Esophagus squamous epithelium (tissue), 5 donors: ENCODE measurements around the gene TNRC6A. TPM values are rescaled to one million over a fixed set of nuclear protein-coding genes. Genes with fewer than 3 reads are reported as not detected.
A peak's percentile ranks its signal among the peaks of the same experiment; 100 is the strongest.

ENCODE experiments used
- DNase-seq: peaks from one replicate; lab custom pipeline; 2025; lab: John Stamatoyannopoulos, UW
- H3K27ac ChIP-seq, 4 donors: fragments of 200-600 bp; sonication (generic); one replicate each; pipeline ENCODE4 v1.5.1; 2016 to 2019; ENCODE audit warnings: mild to moderate bottlenecking in 1 of 4
- H3K27me3 ChIP-seq, 4 donors: fragments of 200-600 bp; sonication (generic); 1 replicate in 3 of 4; 2 replicates in 1 of 4; pipeline versions ENCODE4 v1.5.1 to v1.6.0; 2017 to 2021; ENCODE audit warnings: antibody characterized with exemption in 1 of 4
- H3K36me3 ChIP-seq, 3 donors: fragments of 200-600 bp; sonication (generic); one replicate each; pipeline ENCODE4 v1.5.1; 2016 to 2019
- H3K4me1 ChIP-seq, 3 donors: fragments of 200-600 bp; sonication (generic); one replicate each; pipeline ENCODE4 v1.5.1; 2017 to 2019
- H3K4me3 ChIP-seq, 4 donors: fragments of 200-600 bp; sonication (generic); 1 replicate in 3 of 4; 2 replicates in 1 of 4; pipeline ENCODE4 v1.5.1; 2016 to 2019; ENCODE audit warnings: mild to moderate bottlenecking in 2 of 4, moderate library complexity in 1 of 4
- H3K9me3 ChIP-seq, 3 donors: fragments of 200-600 bp; sonication (generic); one replicate each; pipeline ENCODE4 v1.5.1; 2016 to 2019
- POLR2A ChIP-seq, 4 donors: fragments of 450-650 bp; IDR thresholded peaks; one replicate each; pipeline ENCODE4 v1.6.1; 2017; ENCODE audit warnings: antibody characterized with exemption in 4 of 4, mild to moderate bottlenecking in 4 of 4, moderate library complexity in 3 of 4
- WGBS, 2 donors: methylation state at CpG; one replicate each; pipeline ENCODE4 v1.1.5; 2018; 5-methylcytosine and 5-hydroxymethylcytosine counted together
- intact Hi-C: fragments of 100-400 bp; cut with DNase I; formaldehyde crosslinking; loops from one replicate; pipeline ENCODE4 v1.15.0; 2022
- total RNA-seq, 4 donors: library from RNA; depleted of rRNA; stranded (reverse); fragments of >200 nt; gene quantifications; one replicate each; pipeline ENCODE4 v1.1.0, GENCODE V29; 2016
- TF ChIP-seq, protein P1 (sequence below), 6 experiments: fragments of 450-650 bp in 4 of 6; fragments of 200-600 bp in 2 of 6; sonication (generic) in 2 of 6; IDR thresholded peaks; one replicate each; pipeline ENCODE4 v1.5.1; 2016 to 2019; ENCODE audit warnings: antibody characterized with exemption in 6 of 6, mild to moderate bottlenecking in 4 of 6, moderate library complexity in 4 of 6
- donor health status: DM: yes; HTN: yes; CAD: no.

The TNRC6A gene
- 10 to 100 TPM; 12.3 to 34.0 (median 18.5) TPM for total RNA-seq

DNA sequence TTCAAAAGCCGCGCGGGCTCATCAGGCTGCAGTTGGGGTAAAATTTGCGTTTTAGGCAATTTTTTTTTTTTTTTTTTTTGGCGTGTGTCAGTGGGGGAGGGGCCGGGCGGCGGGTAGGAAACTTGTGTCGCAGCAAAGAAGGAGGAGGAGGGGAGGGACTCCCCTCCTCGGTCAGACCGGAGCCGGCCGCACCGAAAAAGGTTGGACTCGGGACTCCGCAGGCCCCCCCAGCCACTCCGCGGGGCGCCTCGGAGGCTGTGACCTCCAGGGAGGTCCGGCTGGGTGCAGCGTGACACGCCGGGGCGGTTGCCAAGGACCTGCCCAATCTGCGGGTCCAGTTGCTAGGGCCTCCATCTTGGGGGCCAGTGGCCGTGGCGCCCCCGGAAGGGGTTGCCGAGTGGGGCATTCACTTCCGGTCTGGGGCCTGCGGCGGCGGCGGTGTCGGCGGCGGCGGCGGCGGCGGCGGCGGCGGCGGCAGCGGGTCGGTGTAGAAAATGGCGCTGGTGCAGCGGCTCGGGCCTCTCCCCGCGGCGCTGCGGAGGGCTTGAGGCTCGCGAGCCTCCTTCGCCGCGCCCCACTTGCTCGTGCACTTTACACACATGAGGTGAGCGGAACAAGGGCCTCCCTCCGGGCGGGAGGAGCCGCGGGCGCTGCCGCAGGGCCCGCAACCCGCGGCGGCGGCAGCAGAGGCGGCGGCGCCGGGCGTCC is at the start of gene TNRC6A:
TSS of gene TNRC6A (plus strand) at position 409 of the 708 bp plus-strand sequence. CDS start at position 600, 191 bp downstream.
- Histone ChIP-seq H3K36me3 (peaks cover 0 to 22% (median 0%) of the 10 kb centered on the region in 3 donors), H3K9me3 (no peaks in the 10 kb centered on the region), H3K27me3 (no peaks in the 10 kb centered on the region), H3K27ac (peak within 1 kb of the TSS; percentile 95 to 98 (median 96)), H3K4me3 (peak within 1 kb of the TSS; percentile 71 to 86 (median 80)), H3K4me1 (peaks cover 21 to 52% (median 23%) of the 10 kb centered on the region in 3 donors)
- 0% methylated on average over 10 to 16 of the region's 78 CpGs for WGBS, 2 donors
- intact Hi-C loops = no loop called here
- DNase-seq = peak; percentile 24
- TF ChIP-seq POLR2A (IDR thresholded peaks at IDR 0.05) = peak in 3 of 4 donors; percentile 53 to 79 (median 58)
- TF ChIP-seq, protein P1, sequence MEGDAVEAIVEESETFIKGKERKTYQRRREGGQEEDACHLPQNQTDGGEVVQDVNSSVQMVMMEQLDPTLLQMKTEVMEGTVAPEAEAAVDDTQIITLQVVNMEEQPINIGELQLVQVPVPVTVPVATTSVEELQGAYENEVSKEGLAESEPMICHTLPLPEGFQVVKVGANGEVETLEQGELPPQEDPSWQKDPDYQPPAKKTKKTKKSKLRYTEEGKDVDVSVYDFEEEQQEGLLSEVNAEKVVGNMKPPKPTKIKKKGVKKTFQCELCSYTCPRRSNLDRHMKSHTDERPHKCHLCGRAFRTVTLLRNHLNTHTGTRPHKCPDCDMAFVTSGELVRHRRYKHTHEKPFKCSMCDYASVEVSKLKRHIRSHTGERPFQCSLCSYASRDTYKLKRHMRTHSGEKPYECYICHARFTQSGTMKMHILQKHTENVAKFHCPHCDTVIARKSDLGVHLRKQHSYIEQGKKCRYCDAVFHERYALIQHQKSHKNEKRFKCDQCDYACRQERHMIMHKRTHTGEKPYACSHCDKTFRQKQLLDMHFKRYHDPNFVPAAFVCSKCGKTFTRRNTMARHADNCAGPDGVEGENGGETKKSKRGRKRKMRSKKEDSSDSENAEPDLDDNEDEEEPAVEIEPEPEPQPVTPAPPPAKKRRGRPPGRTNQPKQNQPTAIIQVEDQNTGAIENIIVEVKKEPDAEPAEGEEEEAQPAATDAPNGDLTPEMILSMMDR (IDR thresholded peaks at IDR 0.05) = peak in 1 of 6 experiments; percentile 25

DNA sequence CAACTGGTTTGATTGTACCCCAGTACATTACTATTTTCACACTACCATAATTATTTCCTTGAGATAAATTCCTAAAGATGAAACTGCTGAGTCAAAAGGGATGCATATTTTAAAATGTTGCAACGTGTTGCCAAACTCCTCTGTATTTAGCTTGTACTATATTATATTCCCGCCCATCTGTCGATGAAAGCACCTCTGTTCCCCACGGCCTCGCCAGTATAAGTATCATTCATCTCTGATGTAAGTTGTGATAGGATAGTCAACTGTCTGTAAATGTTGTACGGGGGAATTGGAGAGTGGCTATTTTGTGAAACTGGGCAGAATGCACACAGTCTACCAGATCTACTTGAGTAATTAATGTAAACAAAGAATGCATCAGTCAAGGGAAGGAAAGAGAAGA is 47.7 kb upstream of the TNRC6A start:
- TF ChIP-seq POLR2A (IDR thresholded peaks at IDR 0.05) = no peak
- TF ChIP-seq, protein P1 (IDR thresholded peaks at IDR 0.05) = no peak
- no peaks in the 10 kb centered on the region for H3K27me3 ChIP-seq
- H3K36me3 ChIP-seq = no peaks in the 10 kb centered on the region
- H3K9me3 ChIP-seq = no peaks in the 10 kb centered on the region
- intact Hi-C loops = no loop called here
- no peak for DNase-seq
- H3K4me3 ChIP-seq = no peak overlapping the region
- WGBS, 2 donors = 26% methylated on average over 6 of the region's 6 CpGs
- H3K27ac ChIP-seq = peak overlapping the region in 1 of 4 donors; percentile 42
- H3K4me1 ChIP-seq = peaks cover 0 to 24% (median 8%) of the 10 kb centered on the region in 3 donors

DNA sequence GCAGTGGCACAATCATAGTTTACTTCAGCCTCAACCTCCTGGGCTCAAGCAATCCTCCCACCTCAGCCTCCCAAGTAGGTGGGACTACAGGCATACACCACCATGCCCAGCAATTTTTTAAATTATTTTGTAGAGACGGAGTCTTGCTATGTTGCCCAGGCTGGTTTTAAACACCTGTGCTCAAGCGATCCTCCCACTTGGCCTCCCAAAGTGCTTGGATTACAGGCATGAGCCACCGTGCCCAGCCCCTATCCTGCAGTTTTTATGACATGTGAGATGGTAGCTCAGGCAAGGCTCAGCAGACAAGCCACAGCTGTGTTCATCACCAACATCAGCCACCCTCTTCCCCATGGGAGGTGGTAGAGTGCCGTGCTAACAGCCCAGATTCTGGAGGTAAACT is 46.2 kb upstream of the TNRC6A start:
- no peaks in the 10 kb centered on the region for H3K36me3 ChIP-seq
- no peak for DNase-seq
- intact Hi-C loops = no loop called here
- H3K27ac ChIP-seq = no peak overlapping the region
- no peaks in the 10 kb centered on the region for H3K27me3 ChIP-seq
- H3K4me3 ChIP-seq = no peak overlapping the region
- peaks cover 0 to 24% (median 8%) of the 10 kb centered on the region in 3 donors for H3K4me1 ChIP-seq
- no peaks in the 10 kb centered on the region for H3K9me3 ChIP-seq
- TF ChIP-seq, protein P1 (IDR thresholded peaks at IDR 0.05) = no peak
- no peak for TF ChIP-seq POLR2A (IDR thresholded peaks at IDR 0.05)
- WGBS, 2 donors = 90 to 100% methylated on average over 3 of the region's 4 CpGs

DNA sequence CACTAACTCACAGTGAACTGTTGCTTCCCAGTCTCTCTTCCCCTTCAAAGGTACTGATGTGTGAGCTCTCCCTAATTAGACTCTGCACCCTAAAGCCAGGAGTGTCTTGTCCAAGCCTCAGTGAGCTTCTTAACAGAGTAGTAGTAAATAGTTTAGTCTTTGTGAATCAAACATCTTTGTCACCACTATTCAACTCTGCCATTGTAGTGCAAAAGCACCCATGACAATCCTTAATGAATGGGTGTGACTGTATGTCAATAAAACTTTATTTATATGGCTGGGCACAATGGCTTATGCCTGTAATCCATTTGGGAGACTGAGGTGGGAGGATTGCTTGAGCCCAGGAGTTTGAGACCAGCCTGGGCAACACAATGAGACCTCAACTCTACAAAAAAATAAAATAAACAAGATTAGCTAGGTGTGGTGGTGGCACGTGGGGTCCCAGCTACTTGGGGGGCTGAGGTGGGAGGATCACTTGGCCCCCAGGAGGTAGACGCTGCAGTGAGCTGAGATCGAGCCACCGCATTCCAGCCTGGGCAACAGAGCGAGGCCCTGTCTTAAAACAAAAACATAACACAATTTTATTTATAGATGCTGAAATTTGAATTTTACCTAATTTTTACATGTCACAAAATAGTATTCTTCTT is 45.5 kb upstream of the TNRC6A start:
- intact Hi-C loops = no loop called here
- H3K4me3 ChIP-seq = no peak overlapping the region

More for the DNA sequence above, 45.5 kb upstream of the TNRC6A start:
- H3K27me3 ChIP-seq = no peaks in the 10 kb centered on the region
- H3K36me3 ChIP-seq = no peaks in the 10 kb centered on the region
- H3K9me3 ChIP-seq = no peaks in the 10 kb centered on the region
- H3K4me1 ChIP-seq = peaks cover 0 to 24% (median 8%) of the 10 kb centered on the region in 3 donors
- no peak overlapping the region for H3K27ac ChIP-seq
- DNase-seq = no peak
- 83 to 86% methylated on average over 5 of the region's 5 CpGs for WGBS, 2 donors
- no peak for TF ChIP-seq POLR2A (IDR thresholded peaks at IDR 0.05)
- TF ChIP-seq, protein P1 (IDR thresholded peaks at IDR 0.05) = no peak
